OCI-LY7 (cell line): ENCODE measurements around the gene NSD1. TPM values are rescaled to one million over a fixed set of nuclear protein-coding genes. Genes with fewer than 3 reads are reported as not detected.
A peak's percentile ranks its signal among the peaks of the same experiment; 100 is the strongest.
"Not testable (repeated sequence)": the region's sequence is repeated elsewhere in the genome, so short reads cannot be mapped to it uniquely, and the experiment has no call there.

Experiments used
- BruUV-seq: library from RNA; stranded (reverse); fragments of 400-500 nt; replicated peaks from 2 replicates; lab custom pipeline; 2021; lab: Mats Ljungman, UMichigan
- CTCF ChIA-PET: fragments of 300-600 bp; sonication (Branson Sonifier 250); formaldehyde crosslinking; loops from one replicate; lab custom pipeline; 2022; ENCODE audit warnings: antibody characterized with exemption; ENCODE audit not compliant: unreplicated experiment; lab: Charles Lee
- POLR2A ChIA-PET: fragments of 300-600 bp; sonication (Branson Sonifier 250); formaldehyde crosslinking; loops from one replicate; lab custom pipeline; 2022; ENCODE audit warnings: antibody characterized with exemption; lab: Charles Lee
- DNase-seq: peaks from one replicate; pipeline ENCODE4 v3.0.0-alpha.2; 2015; ENCODE audit warnings: low spot score
- H2AFZ ChIP-seq: fragments of 200-600 bp; sonication (generic), shearing (Covaris generic); 2 replicates; pipeline ENCODE4 v1.6.1; 2014; ENCODE audit warnings: mild to moderate bottlenecking, antibody characterized with exemption, low read length, moderate library complexity
- H3K27ac ChIP-seq: fragments of 200-600 bp; sonication (generic); 2 replicates; pipeline ENCODE4 v1.5.1; 2014; ENCODE audit warnings: mixed run types, low read depth, mild to moderate bottlenecking, moderate library complexity, low read length, inconsistent platforms; ENCODE audit not compliant: poor library complexity, severe bottlenecking
- H3K36me3 ChIP-seq: fragments of 200-600 bp; sonication (generic); 2 replicates; pipeline ENCODE4 v1.6.1; 2014; ENCODE audit warnings: mild to moderate bottlenecking, antibody characterized with exemption, low read length, moderate library complexity, mixed read lengths; ENCODE audit not compliant: insufficient read depth
- H3K4me1 ChIP-seq: fragments of 200-600 bp; sonication (generic); 2 replicates; pipeline ENCODE4 v1.5.1; 2014; ENCODE audit warnings: mild to moderate bottlenecking, low read length; ENCODE audit not compliant: insufficient read depth, poor library complexity, severe bottlenecking
- H3K4me2 ChIP-seq: fragments of 200-600 bp; sonication (generic); 2 replicates; pipeline ENCODE4 v1.6.1; 2014; ENCODE audit warnings: mild to moderate bottlenecking, low read length
- H3K4me3 ChIP-seq: fragments of 200-600 bp; sonication (generic); 2 replicates; pipeline ENCODE4 v1.5.1; 2014; ENCODE audit warnings: mild to moderate bottlenecking, low read depth, low read length; ENCODE audit not compliant: poor library complexity, severe bottlenecking
- H3K79me2 ChIP-seq: fragments of 200-600 bp; sonication (generic); 2 replicates; pipeline ENCODE4 v1.6.1; 2016; ENCODE audit warnings: low read depth, mild to moderate bottlenecking, low read length, moderate library complexity, mixed read lengths; ENCODE audit not compliant: insufficient read depth
- H3K9me2 ChIP-seq: fragments of 200-600 bp; sonication (generic); 2 replicates; pipeline ENCODE4 v1.6.1; 2016; ENCODE audit warnings: mild to moderate bottlenecking, low read length, mixed read lengths; ENCODE audit not compliant: insufficient read depth
- H3K9me3 ChIP-seq: fragments of 200-600 bp; sonication (generic); 2 replicates; pipeline ENCODE4 v1.6.1; 2014; ENCODE audit warnings: mild to moderate bottlenecking, mixed run types, low read length, mixed read lengths
- H4K20me1 ChIP-seq: fragments of 200-600 bp; sonication (generic); 2 replicates; pipeline ENCODE4 v1.6.1; 2014; ENCODE audit warnings: mild to moderate bottlenecking, antibody characterized with exemption, low read length, moderate library complexity, mixed read lengths; ENCODE audit not compliant: insufficient read depth
- CTCF ChIP-seq: fragments of 200-600 bp; sonication (generic); conservative IDR thresholded peaks from 2 replicates; pipeline ENCODE4 v1.5.1; 2014; ENCODE audit warnings: mild to moderate bottlenecking, antibody characterized with exemption, low read length, moderate library complexity, mixed read lengths
- EZH2phosphoT487 ChIP-seq: fragments of 200-600 bp; sonication (generic); IDR thresholded peaks from 2 replicates; pipeline ENCODE4 v1.6.1; 2018; ENCODE audit warnings: low read depth, borderline replicate concordance, mild to moderate bottlenecking, mixed run types, antibody characterized with exemption, low read length, moderate library complexity, mixed read lengths
- intact Hi-C: fragments of 100-400 bp; cut with micrococcal nuclease; formaldehyde crosslinking; loops from one replicate; pipeline ENCODE4 v1.10.0; 2022; ENCODE audit not compliant: unreplicated experiment
- total RNA-seq, 2 experiments: library from RNA; depleted of rRNA in 1 of 2; stranded (reverse); fragments of >200 nt in 1 of 2; shearing (Covaris generic) in 1 of 2; gene quantifications; 2 replicates each; pipeline ENCODE4 v1.2.3, GENCODE V29; 2014 to 2022

The NSD1 gene
- total RNA-seq, 2 experiments from 2014 or later = 64.3 to 142 TPM

- Histone ChIP-seq H3K4me3 (peak overlapping the region; percentile 100), H3K27ac (peak overlapping the region; percentile 68), H3K9me2 (no peaks in the 10 kb centered on the region), H2AFZ (no peak overlapping the region), H3K9me3 (no peaks in the 10 kb centered on the region), H4K20me1 (peaks cover 19% of the 10 kb centered on the region), H3K4me1 (peaks cover 78% of the 10 kb centered on the region), H3K4me2 (peak overlapping the region; percentile 93), H3K79me2 (peaks cover 41% of the 10 kb centered on the region), H3K36me3 (peaks cover 71% of the 10 kb centered on the region)
- intact Hi-C loops = loop anchor here (5.0 to 10.0 kb wide), 3 partner anchors 127 to 657 kb away; partner anchors contain the start of gene TSPAN17
- DNase-seq = peak; percentile 31
- TF ChIP-seq CTCF (no peak), EZH2phosphoT487 (no peak)
- CTCF ChIA-PET = interaction anchor here (0.5 to 0.6 kb wide), 6 partner anchors 39 to 454 kb away, joined by 3 to 10 read pairs (median 4); no protein-coding TSS in a partner anchor
- BruUV-seq = no TSS peak
- POLR2A ChIA-PET = interaction anchor here (0.6 to 1.0 kb wide), 2 partner anchors 71 to 191 kb away, joined by 3 to 4 read pairs; no protein-coding TSS in a partner anchor
Observed at GRCh38 chr5:177304392-177305119, 171.0 kb downstream of the NSD1 start.

GRCh38 chr5:177306103-177306640 lies 172.6 kb downstream of the NSD1 start:
- peaks cover 75% of the 10 kb centered on the region for H3K4me1 ChIP-seq
- H2AFZ ChIP-seq, POLR2A ChIA-PET, DNase-seq, BruUV-seq, H3K27ac ChIP-seq, H3K9me2 ChIP-seq, H3K9me3 ChIP-seq: not testable (repeated sequence)
- peaks cover 29% of the 10 kb centered on the region for H4K20me1 ChIP-seq
- intact Hi-C loops = loop anchor here (10.0 kb wide), 1 partner anchor 311 kb away; no protein-coding TSS in a partner anchor
- H3K79me2 ChIP-seq = peaks cover 44% of the 10 kb centered on the region
- H3K4me2 ChIP-seq = peak overlapping the region; percentile 93
- peak overlapping the region; percentile 100 for H3K4me3 ChIP-seq
- peaks cover 74% of the 10 kb centered on the region for H3K36me3 ChIP-seq
- CTCF ChIA-PET = interaction anchor here (0.6 kb wide), 1 partner anchor 222 kb away, joined by 3 read pairs; no protein-coding TSS in a partner anchor

- ChIA-PET CTCF (no interaction called here), POLR2A (no interaction called here)
- H3K9me3 ChIP-seq = no peaks in the 10 kb centered on the region
- peak overlapping the region; percentile 69 for H3K4me2 ChIP-seq
- H3K4me3 ChIP-seq = peak overlapping the region; percentile 50
- TF ChIP-seq EZH2phosphoT487 = no peak
- peak; percentile 41 for TF ChIP-seq CTCF
- no peak overlapping the region for H2AFZ ChIP-seq
- H3K4me1 ChIP-seq = peaks cover 68% of the 10 kb centered on the region
- DNase-seq = peak; percentile 28
- peaks cover 29% of the 10 kb centered on the region for H4K20me1 ChIP-seq
- H3K9me2 ChIP-seq = no peaks in the 10 kb centered on the region
- peaks cover 41% of the 10 kb centered on the region for H3K79me2 ChIP-seq
- peak overlapping the region; percentile 92 for H3K27ac ChIP-seq
- peaks cover 67% of the 10 kb centered on the region for H3K36me3 ChIP-seq
- intact Hi-C loops = loop anchor here (10.0 kb wide), 1 partner anchor 312 kb away; no protein-coding TSS in a partner anchor
- no TSS peak for BruUV-seq
Observed at GRCh38 chr5:177306674-177307543, 173.3 kb downstream of the NSD1 start.
